ENCODE data around the gene MAP2. TPM values are rescaled to one million over a fixed set of nuclear protein-coding genes. Genes with fewer than 3 reads are reported as not detected.

MAP2 gene
- total RNA-seq, 1 donor = 2.2 TPM

DNA sequence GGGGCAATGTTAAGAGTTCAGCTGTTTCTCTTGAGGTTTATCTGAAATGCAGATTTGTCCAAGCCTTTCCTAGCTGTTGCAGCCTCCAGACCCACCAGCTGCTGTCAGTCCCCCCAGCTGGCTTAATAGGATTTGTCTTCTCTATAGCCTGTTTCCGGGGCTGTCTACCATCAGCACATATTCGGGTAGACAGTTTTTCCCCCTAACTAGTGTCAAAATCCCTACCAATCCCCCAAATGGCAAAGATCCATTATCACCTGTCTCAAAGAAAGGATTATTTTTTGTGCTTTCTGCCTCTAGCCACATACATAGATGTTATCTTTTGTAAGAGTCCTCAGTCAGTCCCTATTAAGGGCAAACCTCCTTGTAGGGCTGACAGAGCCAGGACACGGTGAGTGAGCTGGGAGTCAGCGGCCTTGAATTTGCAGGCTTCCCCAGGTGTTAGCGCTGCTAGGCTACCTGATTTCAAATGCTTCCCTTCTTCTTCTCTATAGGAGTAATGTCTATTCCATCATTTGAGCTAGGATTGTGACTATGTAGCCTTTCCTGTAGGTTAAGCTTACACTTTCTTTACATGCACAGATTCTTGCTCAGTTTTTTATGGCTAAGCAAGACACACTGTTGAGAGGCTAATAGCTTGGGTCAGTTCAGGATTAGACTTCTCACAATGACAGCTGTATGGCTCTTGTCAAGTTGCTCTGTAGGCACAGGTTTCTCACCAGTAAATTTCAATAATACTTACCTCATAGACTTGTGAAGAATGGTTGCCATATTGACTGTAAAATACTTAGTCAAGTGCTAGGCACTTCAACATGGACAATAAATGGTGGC, 176.7 kb downstream of the MAP2 start:
- Histone ChIP-seq H3K36me3 (ENCODE audit: insufficient read depth, low read length) (no peaks in the 10 kb centered on the region), H3K4me2 (ENCODE audit: insufficient read depth, low read length) (no peak overlapping the region), H3K4me1 (ENCODE audit: insufficient read depth, low read length) (no peaks in the 10 kb centered on the region), H3K9me3 (ENCODE audit: low read depth, low read length) (no peaks in the 10 kb centered on the region), H4K20me1 (ENCODE audit: insufficient read depth, low read length) (no peaks in the 10 kb centered on the region), H2AFZ (ENCODE audit: low read length) (no peak overlapping the region), H3K79me2 (ENCODE audit: insufficient read depth, low read length) (no peaks in the 10 kb centered on the region), H3K4me3 (ENCODE audit: insufficient read depth, low read length) (no peak overlapping the region), H3K27me3 (ENCODE audit: insufficient read depth, low read length) (no peaks in the 10 kb centered on the region), H3K27ac (ENCODE audit: low read depth, low read length) (no peak overlapping the region)
- no peak for DNase-seq (ENCODE audit: insufficient read length, low spot score, missing footprints)
- TF ChIP-seq, protein P1, sequence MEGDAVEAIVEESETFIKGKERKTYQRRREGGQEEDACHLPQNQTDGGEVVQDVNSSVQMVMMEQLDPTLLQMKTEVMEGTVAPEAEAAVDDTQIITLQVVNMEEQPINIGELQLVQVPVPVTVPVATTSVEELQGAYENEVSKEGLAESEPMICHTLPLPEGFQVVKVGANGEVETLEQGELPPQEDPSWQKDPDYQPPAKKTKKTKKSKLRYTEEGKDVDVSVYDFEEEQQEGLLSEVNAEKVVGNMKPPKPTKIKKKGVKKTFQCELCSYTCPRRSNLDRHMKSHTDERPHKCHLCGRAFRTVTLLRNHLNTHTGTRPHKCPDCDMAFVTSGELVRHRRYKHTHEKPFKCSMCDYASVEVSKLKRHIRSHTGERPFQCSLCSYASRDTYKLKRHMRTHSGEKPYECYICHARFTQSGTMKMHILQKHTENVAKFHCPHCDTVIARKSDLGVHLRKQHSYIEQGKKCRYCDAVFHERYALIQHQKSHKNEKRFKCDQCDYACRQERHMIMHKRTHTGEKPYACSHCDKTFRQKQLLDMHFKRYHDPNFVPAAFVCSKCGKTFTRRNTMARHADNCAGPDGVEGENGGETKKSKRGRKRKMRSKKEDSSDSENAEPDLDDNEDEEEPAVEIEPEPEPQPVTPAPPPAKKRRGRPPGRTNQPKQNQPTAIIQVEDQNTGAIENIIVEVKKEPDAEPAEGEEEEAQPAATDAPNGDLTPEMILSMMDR (IDR thresholded peaks at IDR 0.05; ENCODE audit: extremely low read depth, low read depth, low read length) = no peak

DNA sequence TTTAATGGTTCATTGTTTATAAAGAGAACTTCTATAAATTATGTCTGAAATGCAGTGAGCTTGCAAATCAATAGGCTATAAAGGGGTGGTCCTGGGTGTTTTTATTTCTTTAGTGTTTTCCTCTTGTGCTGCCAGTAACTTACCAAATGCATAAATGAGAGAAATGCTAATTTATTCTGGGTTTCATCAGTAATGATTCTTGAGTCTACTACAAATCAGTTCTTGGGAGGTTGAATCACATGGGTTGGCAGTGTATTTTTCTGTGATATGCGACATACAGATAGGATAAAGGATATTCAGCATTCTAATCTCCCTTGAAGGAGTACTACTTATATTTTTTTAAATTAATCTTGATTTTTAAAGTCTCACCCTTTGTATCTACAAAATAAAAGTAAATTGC, 177.7 kb downstream of the MAP2 start:
- H3K9me3 ChIP-seq (ENCODE audit: low read depth, low read length) = no peaks in the 10 kb centered on the region
- no peaks in the 10 kb centered on the region for H4K20me1 ChIP-seq (ENCODE audit: insufficient read depth, low read length)
- no peak for DNase-seq (ENCODE audit: insufficient read length, low spot score, missing footprints)
- no peaks in the 10 kb centered on the region for H3K36me3 ChIP-seq (ENCODE audit: insufficient read depth, low read length)
- H3K4me2 ChIP-seq (ENCODE audit: insufficient read depth, low read length) = no peak overlapping the region
- H3K4me1 ChIP-seq (ENCODE audit: insufficient read depth, low read length) = no peaks in the 10 kb centered on the region
- H3K27ac ChIP-seq (ENCODE audit: low read depth, low read length) = no peak overlapping the region
- no peaks in the 10 kb centered on the region for H3K27me3 ChIP-seq (ENCODE audit: insufficient read depth, low read length)
- TF ChIP-seq, protein P1 (IDR thresholded peaks at IDR 0.05; ENCODE audit: extremely low read depth, low read depth, low read length) = no peak
- H3K79me2 ChIP-seq (ENCODE audit: insufficient read depth, low read length) = no peaks in the 10 kb centered on the region
- no peak overlapping the region for H2AFZ ChIP-seq (ENCODE audit: low read length)
- no peak overlapping the region for H3K4me3 ChIP-seq (ENCODE audit: insufficient read depth, low read length)

DNA sequence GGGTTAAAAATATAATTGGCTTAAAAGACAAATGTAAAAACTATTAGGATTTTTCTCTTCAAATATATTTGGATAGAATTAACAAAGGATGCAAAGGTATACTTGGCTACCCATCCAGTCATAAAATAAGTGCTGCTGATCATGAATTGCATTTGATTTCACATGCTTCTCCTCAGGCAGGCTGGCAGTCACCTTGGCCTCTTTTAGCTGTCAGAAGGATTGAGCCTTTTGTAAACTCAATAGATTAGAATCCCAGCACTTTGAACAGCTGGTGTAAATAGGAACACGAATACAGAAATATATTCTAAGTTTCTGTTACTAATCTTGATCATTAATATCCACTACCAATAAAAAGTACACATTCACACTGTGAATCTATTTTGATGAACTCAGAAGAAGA, 178.4 kb downstream of the MAP2 start:
- no peaks in the 10 kb centered on the region for H4K20me1 ChIP-seq (ENCODE audit: insufficient read depth, low read length)
- no peak for DNase-seq (ENCODE audit: insufficient read length, low spot score, missing footprints)
- H3K4me2 ChIP-seq (ENCODE audit: insufficient read depth, low read length) = no peak overlapping the region
- no peak overlapping the region for H3K4me3 ChIP-seq (ENCODE audit: insufficient read depth, low read length)
- no peaks in the 10 kb centered on the region for H3K27me3 ChIP-seq (ENCODE audit: insufficient read depth, low read length)
- H2AFZ ChIP-seq (ENCODE audit: low read length) = no peak overlapping the region
- H3K27ac ChIP-seq (ENCODE audit: low read depth, low read length) = no peak overlapping the region
- no peaks in the 10 kb centered on the region for H3K9me3 ChIP-seq (ENCODE audit: low read depth, low read length)
- no peaks in the 10 kb centered on the region for H3K4me1 ChIP-seq (ENCODE audit: insufficient read depth, low read length)
- TF ChIP-seq, protein P1 (IDR thresholded peaks at IDR 0.05; ENCODE audit: extremely low read depth, low read depth, low read length) = no peak
- no peaks in the 10 kb centered on the region for H3K79me2 ChIP-seq (ENCODE audit: insufficient read depth, low read length)
- H3K36me3 ChIP-seq (ENCODE audit: insufficient read depth, low read length) = no peaks in the 10 kb centered on the region

DNA sequence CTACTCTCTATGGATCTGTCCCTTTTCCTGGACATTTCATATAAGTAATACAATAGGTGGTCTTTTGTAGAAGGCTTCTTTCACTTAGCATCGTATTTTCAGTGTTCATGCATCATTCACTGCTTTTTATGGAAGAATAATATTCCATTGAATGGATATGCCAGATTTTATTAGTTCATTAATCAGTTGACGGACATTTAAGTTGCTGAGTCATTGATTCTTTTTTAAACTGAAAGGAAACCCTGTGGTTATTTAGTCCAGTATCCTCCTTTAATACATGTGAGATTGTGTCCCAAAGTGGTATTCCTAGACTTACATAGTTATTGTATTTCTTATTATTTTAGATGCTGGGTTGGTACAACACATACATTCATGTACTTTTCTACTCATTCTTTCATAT, 185.7 kb downstream of the MAP2 start:
- Histone ChIP-seq H3K79me2 (ENCODE audit: insufficient read depth, low read length) (no peaks in the 10 kb centered on the region), H3K9me3 (ENCODE audit: low read depth, low read length) (no peaks in the 10 kb centered on the region), H3K4me2 (ENCODE audit: insufficient read depth, low read length) (no peak overlapping the region), H2AFZ (ENCODE audit: low read length) (no peak overlapping the region), H3K27me3 (ENCODE audit: insufficient read depth, low read length) (no peaks in the 10 kb centered on the region), H3K4me3 (ENCODE audit: insufficient read depth, low read length) (no peak overlapping the region), H3K36me3 (ENCODE audit: insufficient read depth, low read length) (no peaks in the 10 kb centered on the region), H3K27ac (ENCODE audit: low read depth, low read length) (no peak overlapping the region), H3K4me1 (ENCODE audit: insufficient read depth, low read length) (no peaks in the 10 kb centered on the region), H4K20me1 (ENCODE audit: insufficient read depth, low read length) (no peaks in the 10 kb centered on the region)
- TF ChIP-seq, protein P1 (IDR thresholded peaks at IDR 0.05; ENCODE audit: extremely low read depth, low read depth, low read length) = no peak
- no peak for DNase-seq (ENCODE audit: insufficient read length, low spot score, missing footprints)
